H9 (cell line): ENCODE measurements around the gene CMTM5. TPM values are rescaled to one million over a fixed set of nuclear protein-coding genes. Genes with fewer than 3 reads are reported as not detected.
"Not testable (repeated sequence)": the region's sequence is repeated elsewhere in the genome, so short reads cannot be mapped to it uniquely, and the experiment has no call there.

Experiments
- DNase-seq: peaks from one replicate; pipeline ENCODE4 v3.0.0-alpha.2; 2017
- H2AFZ ChIP-seq: one replicate; pipeline ENCODE4 v1.6.1; 2013; ENCODE audit warnings: mild to moderate bottlenecking, low read length, control low read depth, moderate library complexity
- H2AK5ac ChIP-seq: 2 replicates; pipeline ENCODE4 v1.6.1; 2013; ENCODE audit warnings: low read length, control low read depth, mixed read lengths; ENCODE audit not compliant: insufficient read length
- H2BK120ac ChIP-seq: one replicate; pipeline ENCODE4 v1.6.1; 2013; ENCODE audit warnings: low read depth, mild to moderate bottlenecking, low read length, control low read depth, inconsistent platforms; ENCODE audit not compliant: poor library complexity, severe bottlenecking
- H2BK12ac ChIP-seq: 2 replicates; pipeline ENCODE4 v1.6.1; 2013; ENCODE audit warnings: low read length, control low read depth, mixed read lengths, low read depth; ENCODE audit not compliant: insufficient read length
- H2BK15ac ChIP-seq: 2 replicates; pipeline ENCODE4 v1.6.1; 2013; ENCODE audit warnings: low read depth, low read length, control low read depth
- H2BK20ac ChIP-seq: one replicate; pipeline ENCODE4 v1.6.1; 2013; ENCODE audit warnings: low read depth, mild to moderate bottlenecking, low read length, control low read depth, inconsistent platforms; ENCODE audit not compliant: poor library complexity, severe bottlenecking
- H2BK5ac ChIP-seq: 2 replicates; pipeline ENCODE4 v1.6.1; 2013; ENCODE audit warnings: low read length, control low read depth, mixed read lengths; ENCODE audit not compliant: insufficient read length
- H3K14ac ChIP-seq: 2 replicates; pipeline ENCODE4 v1.6.1; 2013; ENCODE audit warnings: low read length, control low read depth; ENCODE audit not compliant: insufficient read depth
- H3K18ac ChIP-seq: 2 replicates; pipeline ENCODE4 v1.6.1; 2013; ENCODE audit warnings: low read depth, mild to moderate bottlenecking, mixed read lengths, low read length, control low read depth; ENCODE audit not compliant: insufficient read length
- H3K23ac ChIP-seq: 2 replicates; pipeline ENCODE4 v1.6.1; 2013; ENCODE audit warnings: low read length, control low read depth, mixed read lengths, low read depth; ENCODE audit not compliant: insufficient read length
- H3K23me2 ChIP-seq: 2 replicates; pipeline ENCODE4 v1.6.1; 2013; ENCODE audit warnings: low read depth, mild to moderate bottlenecking, mixed read lengths, low read length, control low read depth; ENCODE audit not compliant: insufficient read length, poor library complexity, severe bottlenecking
- H3K27ac ChIP-seq: 2 replicates; pipeline ENCODE4 v1.5.1; 2013; ENCODE audit warnings: low read length, control low read depth, mixed read lengths, low read depth; ENCODE audit not compliant: insufficient read length
- H3K27me3 ChIP-seq: 2 replicates; pipeline ENCODE4 v1.6.1; 2013; ENCODE audit warnings: low read length, control low read depth, inconsistent platforms; ENCODE audit not compliant: insufficient read depth
- H3K4ac ChIP-seq: 2 replicates; pipeline ENCODE4 v1.6.1; 2013; ENCODE audit warnings: low read depth, mild to moderate bottlenecking, control low read depth, inconsistent platforms, low read length, moderate library complexity
- H3K4me1 ChIP-seq: 2 replicates; pipeline ENCODE4 v1.6.1; 2013; ENCODE audit warnings: low read length, control low read depth, inconsistent platforms; ENCODE audit not compliant: insufficient read depth
- H3K4me2 ChIP-seq: 2 replicates; pipeline ENCODE4 v1.6.1; 2013; ENCODE audit warnings: low read length, control low read depth, mixed read lengths; ENCODE audit not compliant: insufficient read length, insufficient read depth
- H3K56ac ChIP-seq: 2 replicates; pipeline ENCODE4 v1.6.1; 2013; ENCODE audit warnings: low read depth, mild to moderate bottlenecking, mixed read lengths, low read length, control low read depth; ENCODE audit not compliant: insufficient read length
- H3K79me1 ChIP-seq: 2 replicates; pipeline ENCODE4 v1.6.1; 2013; ENCODE audit warnings: low read depth, mild to moderate bottlenecking, moderate library complexity, low read length, control low read depth, inconsistent platforms; ENCODE audit not compliant: insufficient read depth, poor library complexity, severe bottlenecking
- H3K79me2 ChIP-seq: 2 replicates; pipeline ENCODE4 v1.6.1; 2013; ENCODE audit warnings: low read length, control low read depth, inconsistent platforms; ENCODE audit not compliant: insufficient read depth
- H3K9ac ChIP-seq: 2 replicates; pipeline ENCODE4 v1.6.1; 2013; ENCODE audit warnings: low read length, control low read depth, mixed read lengths; ENCODE audit not compliant: insufficient read length; ENCODE audit errors: extremely low read depth
- H3K9me3 ChIP-seq: one replicate; pipeline ENCODE4 v1.6.1; 2013; ENCODE audit warnings: low read depth, low read length, inconsistent platforms; ENCODE audit not compliant: control insufficient read depth
- H3T11ph ChIP-seq: one replicate; pipeline ENCODE4 v1.6.1; 2013; ENCODE audit warnings: mild to moderate bottlenecking, low read length, control low read depth, inconsistent platforms
- H4K20me1 ChIP-seq: one replicate; pipeline ENCODE4 v1.6.1; 2013; ENCODE audit not compliant: control insufficient read depth, insufficient read length, insufficient read depth
- H4K5ac ChIP-seq: 2 replicates; pipeline ENCODE4 v1.6.1; 2013; ENCODE audit warnings: low read depth, mild to moderate bottlenecking, mixed read lengths, low read length, control low read depth; ENCODE audit not compliant: insufficient read length
- H4K8ac ChIP-seq: replicated peaks from 2 replicates; pipeline ENCODE4 v1.6.1; 2013; ENCODE audit warnings: low read length, control low read depth, mixed read lengths, low read depth; ENCODE audit not compliant: insufficient read length
- H4K91ac ChIP-seq: 2 replicates; pipeline ENCODE4 v1.6.1; 2013; ENCODE audit warnings: low read depth, mild to moderate bottlenecking, moderate library complexity, mixed read lengths, low read length, control low read depth; ENCODE audit not compliant: insufficient read length
- H3K27ac Mint-ChIP-seq, 3 experiments: 2 replicates in 2 of 3; 3 replicates in 1 of 3; pipeline ENCODE4 v1.8.0; 2020 to 2021; ENCODE audit warnings: mixed read lengths in 3 of 3, mild to moderate bottlenecking in 1 of 3, moderate library complexity in 1 of 3
- H3K27me3 Mint-ChIP-seq: 2 replicates; pipeline ENCODE4 v1.8.0; 2021; ENCODE audit warnings: low read depth, mild to moderate bottlenecking, moderate library complexity, mixed read lengths
- H3K36me3 Mint-ChIP-seq, 3 experiments: 2 replicates in 2 of 3; 3 replicates in 1 of 3; pipeline ENCODE4 v1.8.0; 2020 to 2021; ENCODE audit warnings: low read depth in 3 of 3, mixed read lengths in 3 of 3; ENCODE audit not compliant: insufficient read depth in 1 of 3
- H3K4me1 Mint-ChIP-seq, 2 experiments: 2 replicates each; pipeline ENCODE4 v1.8.0; 2020; ENCODE audit warnings: mixed read lengths in 2 of 2
- H3K4me3 Mint-ChIP-seq, 2 experiments: 2 replicates in 1 of 2; 3 replicates in 1 of 2; pipeline ENCODE4 v1.8.0; 2020 to 2021; ENCODE audit warnings: mild to moderate bottlenecking in 2 of 2, mixed read lengths in 2 of 2, moderate library complexity in 1 of 2
- H3K9me3 Mint-ChIP-seq, 2 experiments: 2 replicates in 1 of 2; 3 replicates in 1 of 2; pipeline ENCODE4 v1.8.0; 2020; ENCODE audit warnings: mild to moderate bottlenecking in 2 of 2, mixed read lengths in 2 of 2, moderate library complexity in 1 of 2
- WGBS: extraction: QIAGEN DNeasy Blood & Tissue Kit; methylation state at CpG from one replicate; pipeline ENCODE4 v1.1.7; 2013; ENCODE audit warnings: missing lambda C conversion rate, low lambda C conversion rate, mixed read lengths; ENCODE audit not compliant: insufficient read length; ENCODE audit errors: extremely low coverage; 5-methylcytosine and 5-hydroxymethylcytosine counted together
- total RNA-seq: library from RNA; stranded (reverse); gene quantifications from 2 replicates; pipeline ENCODE4 v1.2.1, GENCODE V29; 2021
- TF ChIP-seq, protein P1 (sequence below): fragments of 200-600 bp; sonication (generic); conservative IDR thresholded peaks from 3 replicates; pipeline ENCODE4 v1.8.0; 2021; ENCODE audit warnings: antibody characterized with exemption, mild to moderate bottlenecking

CMTM5 gene
- total RNA-seq, 1 experiment from 2014 or later: not detected

DNA sequence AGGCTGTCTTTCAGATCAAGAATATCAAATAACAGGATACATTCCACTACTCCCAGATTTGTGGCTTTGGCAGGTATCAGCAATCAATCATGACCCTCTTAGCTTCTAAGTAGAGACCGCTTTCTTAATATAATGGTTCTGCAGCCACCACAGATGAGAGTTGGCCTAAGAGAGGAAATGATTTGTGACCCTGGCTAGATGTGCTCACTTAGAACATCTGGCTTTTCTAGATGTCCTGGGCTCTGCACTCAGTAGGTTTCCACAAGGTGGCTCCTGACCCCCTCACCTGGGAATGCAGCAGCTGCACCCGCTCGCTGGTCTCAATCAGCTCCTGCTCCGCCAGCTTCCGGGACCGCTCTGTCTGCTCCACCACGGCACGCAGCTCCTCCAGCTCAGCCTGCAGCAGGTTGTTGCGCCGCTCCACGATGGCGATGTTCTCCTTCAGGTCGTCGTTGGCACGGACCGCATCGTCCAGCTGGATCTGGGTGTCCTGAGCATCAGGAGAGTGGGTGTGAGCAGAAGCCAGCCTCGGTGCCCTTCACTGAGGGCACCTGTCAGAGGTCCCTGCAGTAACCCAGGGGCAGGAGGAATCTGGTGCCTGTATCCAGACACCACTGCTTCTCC lies 8.9 kb downstream of the CMTM5 start:
- no peak overlapping the region for H3K27ac ChIP-seq
- no peak overlapping the region for H3K18ac ChIP-seq
- no peak overlapping the region for H2AK5ac ChIP-seq
- no peaks in the 10 kb centered on the region for H3K79me2 ChIP-seq
- H3T11ph ChIP-seq: no peak overlapping the region
- no peak overlapping the region for H4K91ac ChIP-seq
- Mint-ChIP-seq H3K36me3 (no peaks in the 10 kb centered on the region; a peak in 1 of 7 replicates), H3K4me3 (no peak overlapping the region), H3K27ac (no peak overlapping the region), H3K4me1 (peaks cover 8 to 10% of the 10 kb centered on the region in 2 experiments), H3K27me3 (peaks cover 44% of the 10 kb centered on the region), H3K9me3 (0 out of 5 replicates have a peak, but pooled peaks cover 0 to 3% of the 10 kb centered on the region in 2 experiments)
- no peak overlapping the region for H2BK12ac ChIP-seq
- H2BK5ac ChIP-seq: no peak overlapping the region
- no peak overlapping the region for H4K5ac ChIP-seq
- no CpG with 5 or more reads among the region's 18 CpGs for WGBS
- H3K27me3 ChIP-seq: no peaks in the 10 kb centered on the region
- no peak overlapping the region for H3K56ac ChIP-seq
- no peak overlapping the region for H2AFZ ChIP-seq
- TF ChIP-seq, protein P1, sequence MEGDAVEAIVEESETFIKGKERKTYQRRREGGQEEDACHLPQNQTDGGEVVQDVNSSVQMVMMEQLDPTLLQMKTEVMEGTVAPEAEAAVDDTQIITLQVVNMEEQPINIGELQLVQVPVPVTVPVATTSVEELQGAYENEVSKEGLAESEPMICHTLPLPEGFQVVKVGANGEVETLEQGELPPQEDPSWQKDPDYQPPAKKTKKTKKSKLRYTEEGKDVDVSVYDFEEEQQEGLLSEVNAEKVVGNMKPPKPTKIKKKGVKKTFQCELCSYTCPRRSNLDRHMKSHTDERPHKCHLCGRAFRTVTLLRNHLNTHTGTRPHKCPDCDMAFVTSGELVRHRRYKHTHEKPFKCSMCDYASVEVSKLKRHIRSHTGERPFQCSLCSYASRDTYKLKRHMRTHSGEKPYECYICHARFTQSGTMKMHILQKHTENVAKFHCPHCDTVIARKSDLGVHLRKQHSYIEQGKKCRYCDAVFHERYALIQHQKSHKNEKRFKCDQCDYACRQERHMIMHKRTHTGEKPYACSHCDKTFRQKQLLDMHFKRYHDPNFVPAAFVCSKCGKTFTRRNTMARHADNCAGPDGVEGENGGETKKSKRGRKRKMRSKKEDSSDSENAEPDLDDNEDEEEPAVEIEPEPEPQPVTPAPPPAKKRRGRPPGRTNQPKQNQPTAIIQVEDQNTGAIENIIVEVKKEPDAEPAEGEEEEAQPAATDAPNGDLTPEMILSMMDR: peak; percentile 27; the same call in 2 of the 3 replicates
- no peak overlapping the region for H2BK15ac ChIP-seq
- no peak overlapping the region for H4K8ac ChIP-seq
- H3K4me1 ChIP-seq: 0 out of 2 replicates have a peak, but pooled peaks cover 3% of the 10 kb centered on the region
- no peak overlapping the region for H2BK20ac ChIP-seq
- H3K4ac ChIP-seq: no peak overlapping the region
- no peaks in the 10 kb centered on the region for H3K79me1 ChIP-seq
- H3K23me2 ChIP-seq: no peaks in the 10 kb centered on the region
- no peak for DNase-seq
- no peak overlapping the region for H3K23ac ChIP-seq
- no peaks in the 10 kb centered on the region for H4K20me1 ChIP-seq
- H2BK120ac ChIP-seq: no peak overlapping the region
- no peak overlapping the region for H3K4me2 ChIP-seq
- H3K9ac ChIP-seq: no peak overlapping the region
- no peaks in the 10 kb centered on the region for H3K9me3 ChIP-seq
- H3K14ac ChIP-seq: no peak overlapping the region

DNA sequence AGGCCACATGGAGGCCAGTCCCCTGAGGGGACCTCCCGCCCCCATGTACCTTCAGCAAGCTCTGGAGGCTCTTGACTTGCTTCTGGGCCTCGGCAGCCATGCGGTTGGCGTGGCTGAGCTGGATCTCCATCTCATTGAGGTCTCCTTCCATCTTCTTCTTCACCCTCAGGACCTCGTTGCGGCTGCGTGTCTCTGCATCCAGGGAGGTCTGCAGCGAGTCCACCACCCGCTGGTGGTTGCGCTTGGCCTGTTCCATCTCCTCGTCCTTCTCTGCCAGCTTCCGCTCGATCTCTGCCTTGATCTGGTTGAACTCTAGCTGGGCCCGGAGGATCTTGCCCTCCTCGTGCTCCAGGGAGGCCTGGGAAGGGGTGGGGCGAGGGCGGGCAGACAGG lies 9.4 kb downstream of the CMTM5 start:
- not testable (repeated sequence) for H3K18ac ChIP-seq, H3K56ac ChIP-seq, H4K8ac ChIP-seq, H4K20me1 ChIP-seq, H3T11ph ChIP-seq, H3K4ac ChIP-seq, H3K23me2 ChIP-seq, H3K27ac ChIP-seq, H3K9ac ChIP-seq, H3K36me3 Mint-ChIP-seq, H2BK120ac ChIP-seq, H3K4me3 Mint-ChIP-seq, H2BK20ac ChIP-seq, H3K4me1 ChIP-seq, H3K9me3 Mint-ChIP-seq, H3K79me1 ChIP-seq, H2AFZ ChIP-seq, H2BK5ac ChIP-seq, H4K5ac ChIP-seq, H3K4me2 ChIP-seq, H3K27ac Mint-ChIP-seq, H2BK15ac ChIP-seq, H3K14ac ChIP-seq, H3K9me3 ChIP-seq, H3K23ac ChIP-seq, H2AK5ac ChIP-seq, H2BK12ac ChIP-seq, H3K27me3 ChIP-seq, H3K79me2 ChIP-seq, DNase-seq, H4K91ac ChIP-seq
- peaks cover 8 to 10% of the 10 kb centered on the region in 2 experiments for H3K4me1 Mint-ChIP-seq
- H3K27me3 Mint-ChIP-seq: peaks cover 44% of the 10 kb centered on the region
- WGBS: no CpG with 5 or more reads among the region's 17 CpGs
